Endothelial cell (in vitro differentiated cells): Measurements from ENCODE around the gene SYT8. TPM values are rescaled to one million over a fixed set of nuclear protein-coding genes. Genes with fewer than 3 reads are reported as not detected.

Source experiments
- DNase-seq: peaks from one replicate; pipeline ENCODE4 v3.0.0; 2021; ENCODE audit warnings: low spot score
- H3K27ac Mint-ChIP-seq: one replicate; pipeline ENCODE4 v1.8.0; 2021; ENCODE audit warnings: mixed read lengths, inconsistent platforms; ENCODE audit not compliant: unreplicated experiment
- H3K27me3 Mint-ChIP-seq: one replicate; pipeline ENCODE4 v1.8.0; 2021; ENCODE audit warnings: mild to moderate bottlenecking, moderate library complexity, mixed read lengths, inconsistent platforms; ENCODE audit not compliant: unreplicated experiment
- H3K36me3 Mint-ChIP-seq: one replicate; pipeline ENCODE4 v1.8.0; 2021; ENCODE audit warnings: mild to moderate bottlenecking, low read depth, mixed read lengths, inconsistent platforms; ENCODE audit not compliant: unreplicated experiment
- H3K4me1 Mint-ChIP-seq: one replicate; pipeline ENCODE4 v1.8.0; 2021; ENCODE audit warnings: mild to moderate bottlenecking, mixed read lengths, inconsistent platforms; ENCODE audit not compliant: unreplicated experiment
- H3K4me3 Mint-ChIP-seq: one replicate; pipeline ENCODE4 v1.8.0; 2021; ENCODE audit warnings: mild to moderate bottlenecking, mixed read lengths, inconsistent platforms; ENCODE audit not compliant: unreplicated experiment
- H3K9me3 Mint-ChIP-seq: one replicate; pipeline ENCODE4 v1.8.0; 2021; ENCODE audit warnings: mixed read lengths, inconsistent platforms; ENCODE audit not compliant: unreplicated experiment
- long read RNA-seq: library from polyadenylated mRNA; unstranded; transcript quantifications from one replicate; pipeline ENCODE4 v2.0.0, GENCODE V29; 2020; ENCODE audit not compliant: unreplicated experiment
- total RNA-seq: library from RNA; stranded (reverse); fragmentation: NEBNext Ultra II Directional; extraction: Animal tissue kit (Norgen Biotek cat#: 25700); gene quantifications from one replicate; pipeline ENCODE4 v1.2.1, GENCODE V29; 2021; ENCODE audit not compliant: unreplicated experiment
- TF ChIP-seq, protein P1 (sequence below): fragments of 200-600 bp; sonication (generic); IDR thresholded peaks from one replicate; pipeline ENCODE4 v1.5.0; 2021; ENCODE audit warnings: antibody characterized with exemption; ENCODE audit not compliant: unreplicated experiment

Gene SYT8, protein sequence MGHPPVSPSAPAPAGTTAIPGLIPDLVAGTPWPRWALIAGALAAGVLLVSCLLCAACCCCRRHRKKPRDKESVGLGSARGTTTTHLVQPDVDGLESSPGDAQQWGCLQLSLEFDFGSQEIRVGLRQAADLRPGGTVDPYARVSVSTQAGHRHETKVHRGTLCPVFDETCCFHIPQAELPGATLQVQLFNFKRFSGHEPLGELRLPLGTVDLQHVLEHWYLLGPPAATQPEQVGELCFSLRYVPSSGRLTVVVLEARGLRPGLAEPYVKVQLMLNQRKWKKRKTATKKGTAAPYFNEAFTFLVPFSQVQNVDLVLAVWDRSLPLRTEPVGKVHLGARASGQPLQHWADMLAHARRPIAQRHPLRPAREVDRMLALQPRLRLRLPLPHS
- not detected for total RNA-seq
- long read RNA-seq: 0 reads

DNA sequence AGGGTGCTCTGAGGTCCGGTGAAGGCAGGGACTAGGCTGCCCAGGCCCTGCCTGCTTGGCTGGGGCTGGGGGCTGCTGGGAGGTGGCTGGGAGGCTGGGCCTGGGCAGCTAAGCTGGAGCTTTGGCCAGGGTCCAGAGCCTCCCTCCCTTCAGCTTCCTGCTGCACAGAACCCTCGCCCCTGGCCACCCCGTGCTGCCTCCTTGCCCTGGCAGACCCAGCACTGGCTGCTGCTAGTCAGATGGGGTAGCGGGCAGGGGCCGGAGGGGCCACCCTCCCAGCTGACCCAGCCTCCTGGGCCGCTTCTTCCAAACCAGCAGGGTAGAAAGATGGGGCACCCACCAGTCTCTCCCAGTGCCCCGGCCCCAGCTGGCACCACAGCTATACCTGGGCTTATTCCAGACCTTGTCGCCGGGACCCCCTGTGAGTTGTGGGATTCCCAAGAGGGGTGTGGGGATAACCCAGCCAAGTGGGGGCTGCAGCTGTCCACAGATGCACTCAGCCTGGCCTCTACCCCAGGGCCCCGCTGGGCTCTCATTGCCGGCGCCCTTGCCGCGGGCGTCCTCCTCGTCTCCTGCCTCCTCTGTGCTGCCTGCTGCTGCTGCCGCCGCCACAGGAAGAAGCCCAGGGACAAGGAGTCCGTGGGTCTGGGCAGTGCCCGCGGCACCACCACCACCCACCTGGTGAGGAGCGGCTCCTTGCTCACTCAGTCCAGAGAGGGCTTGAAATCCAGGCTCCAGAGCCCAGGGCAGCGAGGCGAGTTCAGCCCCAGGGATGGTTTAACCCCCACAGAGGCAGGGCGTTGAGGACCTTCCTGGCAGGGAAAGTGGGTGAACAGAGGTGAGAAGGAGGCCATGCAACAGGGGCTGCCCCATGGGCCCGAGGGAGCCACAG, at the start of gene SYT8:
TSS of gene SYT8 (plus strand) at position 212 of the 892 bp plus-strand sequence. CDS start at position 328, 116 bp downstream.
- H3K4me3 Mint-ChIP-seq: no peak within 1 kb of the TSS
- no peak for DNase-seq
- no peaks in the 10 kb centered on the region for H3K9me3 Mint-ChIP-seq
- TF ChIP-seq, protein P1, sequence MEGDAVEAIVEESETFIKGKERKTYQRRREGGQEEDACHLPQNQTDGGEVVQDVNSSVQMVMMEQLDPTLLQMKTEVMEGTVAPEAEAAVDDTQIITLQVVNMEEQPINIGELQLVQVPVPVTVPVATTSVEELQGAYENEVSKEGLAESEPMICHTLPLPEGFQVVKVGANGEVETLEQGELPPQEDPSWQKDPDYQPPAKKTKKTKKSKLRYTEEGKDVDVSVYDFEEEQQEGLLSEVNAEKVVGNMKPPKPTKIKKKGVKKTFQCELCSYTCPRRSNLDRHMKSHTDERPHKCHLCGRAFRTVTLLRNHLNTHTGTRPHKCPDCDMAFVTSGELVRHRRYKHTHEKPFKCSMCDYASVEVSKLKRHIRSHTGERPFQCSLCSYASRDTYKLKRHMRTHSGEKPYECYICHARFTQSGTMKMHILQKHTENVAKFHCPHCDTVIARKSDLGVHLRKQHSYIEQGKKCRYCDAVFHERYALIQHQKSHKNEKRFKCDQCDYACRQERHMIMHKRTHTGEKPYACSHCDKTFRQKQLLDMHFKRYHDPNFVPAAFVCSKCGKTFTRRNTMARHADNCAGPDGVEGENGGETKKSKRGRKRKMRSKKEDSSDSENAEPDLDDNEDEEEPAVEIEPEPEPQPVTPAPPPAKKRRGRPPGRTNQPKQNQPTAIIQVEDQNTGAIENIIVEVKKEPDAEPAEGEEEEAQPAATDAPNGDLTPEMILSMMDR: no peak
- no peaks in the 10 kb centered on the region for H3K4me1 Mint-ChIP-seq
- H3K36me3 Mint-ChIP-seq: no peaks in the 10 kb centered on the region
- H3K27me3 Mint-ChIP-seq: peaks cover 4% of the 10 kb centered on the region
- H3K27ac Mint-ChIP-seq: no peak within 1 kb of the TSS

DNA sequence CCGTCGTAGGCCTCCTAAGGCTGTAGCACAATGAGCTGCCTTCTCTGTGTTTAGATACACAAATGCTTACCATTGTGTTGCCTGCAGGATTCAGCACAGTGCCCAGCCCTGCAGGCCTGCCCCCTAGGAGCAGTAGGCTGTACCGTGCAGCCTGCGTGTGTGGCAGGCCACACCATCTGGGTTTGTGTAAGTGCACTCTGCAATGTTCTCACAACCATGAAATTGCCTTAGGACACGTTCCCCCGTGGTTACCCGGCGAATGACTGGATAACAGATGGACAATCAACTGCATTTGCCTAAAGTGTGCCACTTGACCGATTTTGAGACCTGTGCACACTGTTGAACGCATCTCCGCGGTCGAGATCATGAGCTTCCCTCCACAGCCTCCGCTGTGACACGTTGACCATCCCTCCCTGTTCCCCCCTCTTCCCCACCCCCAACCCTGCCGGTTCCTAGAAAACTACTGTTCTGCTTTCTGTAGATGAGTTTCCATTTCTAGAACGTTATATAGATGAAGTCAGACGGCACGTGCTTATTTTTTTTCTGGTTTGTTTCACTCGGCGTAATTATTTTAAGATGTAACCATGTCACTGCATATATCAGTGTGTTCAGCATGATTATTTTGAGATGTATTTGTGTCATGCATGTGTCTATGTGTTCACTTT, 48.9 kb upstream of the SYT8 start:
- no peak for DNase-seq
- H3K27ac Mint-ChIP-seq: no peak overlapping the region
- H3K36me3 Mint-ChIP-seq: no peaks in the 10 kb centered on the region
- TF ChIP-seq, protein P1: no peak
- H3K27me3 Mint-ChIP-seq: peaks cover 6% of the 10 kb centered on the region
- H3K4me3 Mint-ChIP-seq: no peak overlapping the region
- peaks cover under 1% of the 10 kb centered on the region for H3K4me1 Mint-ChIP-seq
- H3K9me3 Mint-ChIP-seq: no peaks in the 10 kb centered on the region

DNA sequence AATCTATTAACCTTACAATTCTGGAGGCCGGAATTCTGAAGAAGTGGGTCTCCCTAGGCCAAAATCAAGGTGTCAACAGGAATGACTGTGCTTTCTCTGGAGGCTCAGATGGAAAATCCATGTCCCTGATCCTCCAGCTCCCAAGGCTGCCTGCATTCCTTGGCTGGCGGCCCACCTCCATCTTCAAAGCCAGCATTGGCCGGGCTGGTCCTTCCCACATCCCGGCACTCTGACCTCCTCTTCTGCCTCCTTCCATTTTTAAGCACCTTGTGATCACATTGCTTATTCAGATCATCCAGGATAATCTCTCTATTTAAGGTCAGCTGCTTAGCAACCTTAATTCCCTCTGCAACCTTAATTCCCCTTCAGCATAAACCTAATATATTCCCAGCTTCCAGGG, 48.3 kb upstream of the SYT8 start:
- no peak for DNase-seq
- Mint-ChIP-seq H3K4me1 (no peaks in the 10 kb centered on the region), H3K4me3 (no peak overlapping the region), H3K9me3 (no peaks in the 10 kb centered on the region), H3K27me3 (peaks cover 6% of the 10 kb centered on the region), H3K27ac (no peak overlapping the region), H3K36me3 (no peaks in the 10 kb centered on the region)
- TF ChIP-seq, protein P1: no peak

DNA sequence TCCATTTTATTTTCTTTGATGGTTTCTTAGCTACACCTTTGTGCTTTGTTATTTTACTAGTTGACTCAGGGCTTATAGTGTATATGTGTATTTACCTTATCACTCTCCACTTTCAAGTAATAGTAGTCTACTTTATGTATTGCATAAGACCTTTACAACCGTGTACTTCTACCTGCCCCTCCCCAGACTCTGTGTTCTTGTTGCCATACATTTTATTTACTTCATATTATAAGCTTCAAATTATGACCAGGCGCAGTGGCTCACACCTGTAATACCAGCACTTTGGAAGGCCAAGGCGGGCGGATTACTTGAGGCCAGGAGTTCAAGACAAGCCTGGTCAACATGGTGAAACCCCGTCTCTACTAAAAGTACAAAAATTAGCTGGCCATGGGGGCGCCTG, 42.9 kb upstream of the SYT8 start:
- Mint-ChIP-seq H3K27me3 (no peaks in the 10 kb centered on the region), H3K4me1 (no peaks in the 10 kb centered on the region), H3K27ac (no peak overlapping the region), H3K4me3 (no peak overlapping the region), H3K36me3 (no peaks in the 10 kb centered on the region), H3K9me3 (no peaks in the 10 kb centered on the region)
- DNase-seq: no peak
- TF ChIP-seq, protein P1: no peak
